GM18861 (cell line): Measurements from ENCODE around the gene SOSTDC1.
A peak's percentile ranks its signal among the peaks of the same experiment; 100 is the strongest.
"Not testable (repeated sequence)": the region's sequence is repeated elsewhere in the genome, so short reads cannot be mapped to it uniquely, and the experiment has no call there.

Experiments
- ATAC-seq: cut with Tn5 transposase; IDR thresholded peaks from one replicate; pipeline ENCODE4 v1.9.1; 2021; ENCODE audit not compliant: unreplicated experiment

The SOSTDC1 gene

DNA sequence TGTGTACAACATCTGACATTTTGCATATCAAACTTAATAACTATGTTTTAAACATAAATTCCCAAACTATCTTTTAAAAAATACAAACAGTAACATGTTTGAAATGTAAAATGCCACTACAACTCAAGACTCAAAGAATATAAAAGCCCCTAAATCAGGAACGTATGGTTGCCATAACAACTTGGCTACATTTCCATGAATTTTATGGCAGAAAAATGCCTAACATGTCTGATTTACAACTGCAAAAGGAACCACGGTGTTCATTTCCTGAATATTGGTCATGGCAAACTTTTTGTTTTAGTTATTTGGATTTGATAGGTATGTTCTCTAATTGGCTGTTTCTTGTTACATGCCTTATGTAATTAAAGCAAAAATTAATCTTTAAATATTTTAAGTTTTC, 2.0 kb downstream of the SOSTDC1 start:
- no peak for ATAC-seq

DNA sequence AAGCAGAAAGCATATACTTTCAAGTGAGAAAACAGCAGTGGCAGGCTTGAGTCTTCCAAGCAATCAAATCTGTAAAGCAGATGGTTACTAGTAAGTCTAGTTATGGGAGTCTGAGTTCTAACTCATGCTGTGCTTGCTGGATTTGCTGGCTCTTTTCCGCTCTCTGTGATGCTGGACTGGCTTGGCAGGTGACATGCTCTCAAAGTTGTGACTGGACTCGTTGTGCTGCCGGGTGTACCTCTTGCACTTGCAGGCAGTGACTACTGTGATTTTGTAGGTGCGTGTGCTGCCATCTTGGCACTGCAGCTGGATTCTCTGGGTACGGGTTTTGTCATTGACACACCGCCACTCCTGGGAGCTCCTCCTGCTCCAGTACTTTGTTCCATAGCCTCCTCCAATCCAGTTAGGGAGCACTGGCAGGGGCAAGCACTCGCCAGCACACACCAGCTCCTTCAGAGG, 3.1 kb downstream of the SOSTDC1 start:
- ATAC-seq: no peak

DNA sequence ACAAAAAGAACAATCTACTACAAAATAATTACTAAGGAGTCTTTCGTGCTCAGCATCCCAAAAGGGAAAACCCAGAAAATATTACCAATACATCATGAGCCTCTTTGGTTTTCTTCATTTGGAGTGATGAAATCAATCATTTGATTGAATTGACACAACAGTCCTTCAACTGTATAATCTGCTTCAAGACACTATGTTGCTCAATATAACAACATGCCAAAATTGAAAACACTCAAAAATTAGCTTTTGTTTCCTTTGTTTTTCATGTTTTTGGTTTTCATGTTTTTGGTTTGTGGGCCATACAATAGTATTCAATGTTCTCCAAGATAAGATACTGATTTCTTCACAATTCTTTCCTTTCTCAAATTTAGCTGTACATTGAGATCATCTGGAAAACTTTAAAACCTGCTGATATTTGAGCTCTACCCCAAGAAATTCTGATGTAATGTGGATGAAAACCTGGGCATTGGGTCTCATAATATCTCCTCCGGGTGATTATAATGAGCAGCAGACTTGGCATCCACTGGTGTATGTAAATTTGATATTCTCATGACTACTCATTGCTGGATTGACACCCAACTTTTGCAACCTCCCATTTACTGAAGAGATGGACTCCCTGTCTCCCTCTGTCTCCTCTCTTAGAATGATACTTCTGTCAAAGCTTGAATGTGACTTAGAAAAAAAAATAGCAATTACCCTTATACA, 4.6 kb downstream of the SOSTDC1 start:
- ATAC-seq: no peak

DNA sequence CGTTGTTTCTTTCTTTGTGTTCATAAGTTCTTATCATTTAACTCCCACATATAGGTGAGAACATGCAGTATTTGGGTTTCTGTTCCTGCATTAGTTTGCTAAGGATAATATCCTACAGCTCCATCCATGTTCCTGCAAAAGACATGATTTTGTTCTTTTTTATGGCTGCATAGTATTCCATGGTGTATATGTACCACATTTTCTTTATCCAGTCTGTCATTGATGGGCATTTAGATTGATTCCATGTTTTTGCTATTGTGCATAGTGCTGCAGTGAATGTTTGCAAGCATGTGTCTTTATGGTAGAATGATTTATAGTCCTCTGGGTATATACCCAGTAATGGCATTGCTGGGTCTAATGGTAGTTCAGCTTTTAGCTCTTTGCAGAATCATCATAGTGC, 9.2 kb downstream of the SOSTDC1 start:
- not testable (repeated sequence) for ATAC-seq

DNA sequence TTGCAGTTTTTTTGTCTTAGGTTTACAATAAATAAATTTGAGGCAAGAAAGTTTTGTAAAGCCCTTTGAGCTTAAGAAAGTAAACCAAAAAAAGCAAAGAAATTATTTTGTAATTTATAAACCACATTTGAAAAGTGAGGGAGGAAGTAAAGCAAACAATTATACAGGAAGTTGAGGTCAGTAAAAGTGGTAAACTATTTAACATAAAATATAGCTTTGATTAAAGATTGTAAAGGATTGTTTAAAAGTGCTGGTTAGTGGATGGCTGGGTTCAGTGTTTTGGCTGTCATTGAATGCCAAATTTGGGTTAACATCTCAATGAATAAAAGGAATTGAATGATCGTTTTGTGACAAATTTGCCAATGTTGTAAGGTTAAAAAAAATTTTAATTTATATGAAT, 9.9 kb downstream of the SOSTDC1 start:
- no peak for ATAC-seq

DNA sequence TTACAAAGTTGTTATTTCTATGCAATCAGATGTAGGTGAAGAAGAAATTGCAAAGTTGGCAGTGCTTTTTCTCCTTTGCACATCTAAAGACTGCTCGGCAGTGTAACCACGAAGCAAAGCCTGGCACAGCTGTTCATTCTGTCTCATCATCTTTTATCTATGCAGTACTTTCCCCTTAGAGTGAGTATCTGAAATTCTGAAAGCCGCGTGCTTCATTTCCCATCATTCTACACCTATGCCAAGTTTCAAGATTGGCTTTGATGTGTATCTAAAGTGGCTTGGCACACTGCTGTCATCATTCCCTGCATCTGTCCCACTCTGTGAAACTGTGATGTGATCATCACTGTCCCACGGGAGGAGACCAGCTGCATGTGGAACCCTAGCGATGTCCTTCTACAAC, 15.2 kb downstream of the SOSTDC1 start:
- ATAC-seq: no peak

DNA sequence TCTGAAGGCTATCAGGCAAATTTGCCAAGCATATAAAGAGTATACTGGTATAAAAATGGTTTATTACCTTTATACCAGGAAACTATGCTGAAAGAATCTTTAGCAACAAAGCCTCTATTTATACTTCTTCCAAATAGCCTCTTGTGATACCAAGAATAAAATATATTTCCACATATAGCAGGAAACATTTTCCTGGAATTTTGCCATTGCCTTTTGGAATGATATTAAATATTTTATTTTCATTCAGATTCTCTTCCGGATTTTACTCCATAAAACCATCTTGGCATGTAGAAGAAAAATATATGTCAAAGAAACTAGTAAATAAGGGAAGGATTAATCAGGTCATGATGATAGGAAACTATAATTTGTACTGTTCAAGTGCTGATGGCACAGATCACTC, 17.7 kb downstream of the SOSTDC1 start:
- no peak for ATAC-seq

DNA sequence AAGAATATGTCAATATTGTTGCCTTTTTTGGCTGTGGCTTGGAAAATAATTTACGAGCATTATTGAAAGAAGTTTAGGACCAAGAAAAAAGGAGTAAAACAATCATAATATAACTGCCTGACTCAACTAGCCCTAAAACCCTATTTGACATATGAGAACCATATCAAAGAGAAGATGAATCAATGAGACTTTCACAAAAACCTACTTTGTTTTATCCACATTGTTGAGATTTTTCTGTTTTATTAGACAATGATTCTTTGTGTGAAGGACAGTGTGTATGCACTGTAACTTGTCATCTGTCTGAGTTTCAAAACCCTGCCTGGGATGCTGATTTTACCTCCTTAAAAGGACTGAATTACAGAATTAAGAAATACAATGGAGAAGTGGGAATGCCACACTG, 19.0 kb downstream of the SOSTDC1 start:
- ATAC-seq: no peak

DNA sequence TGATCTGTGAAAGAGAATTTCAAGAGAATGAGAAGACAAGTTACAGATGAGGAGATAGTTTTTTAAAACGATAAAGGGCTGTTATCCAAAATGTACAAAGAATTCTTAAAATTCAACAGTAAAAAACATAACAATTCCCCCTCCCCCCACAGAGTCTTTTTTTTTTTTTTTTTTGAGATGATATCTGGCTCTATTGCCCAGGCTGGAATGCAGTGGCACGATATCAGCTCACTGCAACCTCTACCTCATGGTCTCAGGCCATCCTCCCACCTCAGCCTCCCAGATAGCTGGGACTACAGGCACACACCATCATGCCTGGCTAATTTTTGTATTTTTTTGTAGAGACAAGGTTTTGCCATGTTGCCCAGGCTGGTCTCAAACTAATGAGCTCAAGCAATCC, 21.7 kb downstream of the SOSTDC1 start:
- not testable (repeated sequence) for ATAC-seq

DNA sequence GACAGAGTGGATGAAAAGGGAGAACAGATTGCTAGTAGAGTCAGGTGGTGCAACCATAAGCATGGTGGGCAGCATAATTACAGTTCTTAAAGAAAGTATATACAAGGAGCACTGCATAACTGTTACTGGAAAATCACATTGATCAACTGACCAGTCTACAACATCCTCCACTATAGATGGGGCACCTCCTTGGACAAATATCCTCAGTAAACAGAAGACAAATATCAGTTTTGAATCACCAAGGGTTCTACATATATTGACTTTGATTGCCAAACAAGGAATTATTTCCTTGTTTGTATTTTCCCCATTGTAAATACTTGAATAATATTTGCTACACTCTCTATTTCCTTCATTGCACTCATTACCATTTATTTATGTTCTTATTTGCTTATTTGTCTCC, 26.6 kb downstream of the SOSTDC1 start:
- ATAC-seq: no peak

DNA sequence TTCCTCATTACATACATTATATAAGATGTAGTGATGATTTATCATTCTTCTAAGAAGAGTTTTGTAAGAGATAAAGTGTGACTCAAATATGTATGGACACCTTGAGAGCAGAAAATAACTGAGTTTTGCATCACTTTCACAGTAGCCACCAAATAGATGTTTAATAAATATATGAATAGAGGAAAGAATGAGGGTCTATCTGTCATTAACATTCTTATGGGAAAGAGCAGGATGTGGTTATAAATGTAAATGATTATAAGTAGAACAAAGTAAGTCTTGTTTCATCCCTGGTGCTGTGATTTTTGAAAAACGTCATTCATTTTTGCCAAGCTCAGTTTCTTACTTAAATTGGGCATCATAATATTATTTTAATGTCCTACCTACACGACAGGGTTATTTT, 29.2 kb downstream of the SOSTDC1 start:
- ATAC-seq: no peak

DNA sequence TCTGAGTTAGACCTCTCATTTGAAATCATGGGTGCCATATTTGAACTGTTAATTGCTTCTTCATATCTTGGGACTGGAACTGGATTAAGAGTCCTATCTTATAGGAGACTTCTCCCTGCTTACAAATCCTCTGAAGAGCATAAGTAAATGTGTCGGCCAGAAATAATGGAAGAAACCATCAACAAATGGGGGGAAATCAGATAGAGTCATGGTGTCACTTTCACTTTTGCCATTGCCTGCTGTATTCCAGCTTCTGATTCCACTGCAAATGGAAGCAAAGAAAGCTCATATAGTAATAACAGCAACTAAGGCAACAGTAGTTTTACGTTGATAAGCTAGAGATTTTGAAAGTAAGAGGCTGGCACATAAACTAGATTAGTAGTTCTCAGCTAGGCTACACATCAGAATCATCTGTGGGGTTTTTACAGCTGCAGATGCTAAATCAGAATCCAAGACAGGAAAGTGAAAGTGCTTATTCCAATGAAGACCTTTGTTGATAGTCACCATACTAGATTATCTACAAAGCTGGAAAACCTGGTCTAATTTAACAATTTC, 31.9 kb downstream of the SOSTDC1 start:
- no peak for ATAC-seq

DNA sequence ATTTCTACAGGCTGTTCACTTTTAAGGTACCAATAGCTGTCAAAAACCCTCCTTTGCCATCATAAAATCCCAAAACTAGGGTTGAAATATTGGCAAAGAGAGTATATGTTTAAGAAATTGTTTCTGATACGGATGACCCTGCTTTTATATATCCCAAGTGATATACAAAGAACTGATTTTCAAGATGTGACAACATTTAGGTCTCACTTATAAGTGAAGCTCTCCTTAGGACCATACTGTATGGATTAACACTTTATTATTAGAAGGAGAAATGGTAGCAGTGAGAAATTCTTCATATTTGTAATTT, 33.2 kb downstream of the SOSTDC1 start:
- ATAC-seq: no peak

DNA sequence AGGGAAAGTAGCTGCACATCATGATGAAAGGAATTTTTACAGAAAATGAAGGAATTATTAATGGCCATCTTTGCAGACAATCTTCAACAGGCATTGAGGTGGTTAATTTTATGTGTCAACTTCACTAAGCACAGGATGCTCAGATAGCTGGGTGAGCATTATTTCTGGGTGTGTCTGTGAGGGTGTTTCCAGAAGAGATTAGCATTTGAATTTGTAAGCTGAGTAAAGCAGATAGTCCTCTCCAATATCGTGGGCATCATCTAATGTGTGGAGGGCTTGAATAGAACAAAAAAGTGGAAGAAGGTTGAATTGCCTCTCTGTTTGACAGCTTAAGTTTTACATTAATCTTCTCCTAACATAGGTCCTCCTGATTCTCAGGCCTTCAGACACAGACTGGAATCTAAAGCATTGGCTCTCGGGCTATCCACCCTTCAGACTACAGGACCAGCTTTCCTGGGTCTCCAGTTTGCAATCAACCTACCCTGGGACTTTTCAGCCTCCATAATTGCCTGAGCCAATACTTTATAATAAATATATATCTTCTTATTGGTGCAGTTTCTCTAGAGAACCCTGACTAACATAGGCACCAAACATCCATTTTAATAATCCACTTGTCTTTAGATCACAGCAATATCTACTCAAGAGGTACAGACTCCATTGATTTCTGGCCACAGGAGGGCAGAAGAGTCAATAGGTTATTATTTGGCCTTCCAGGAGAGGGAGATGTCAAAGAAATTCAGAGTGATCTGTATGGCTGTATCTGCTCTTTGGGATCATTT, 33.7 kb downstream of the SOSTDC1 start:
- ATAC-seq: peak; percentile 83

DNA sequence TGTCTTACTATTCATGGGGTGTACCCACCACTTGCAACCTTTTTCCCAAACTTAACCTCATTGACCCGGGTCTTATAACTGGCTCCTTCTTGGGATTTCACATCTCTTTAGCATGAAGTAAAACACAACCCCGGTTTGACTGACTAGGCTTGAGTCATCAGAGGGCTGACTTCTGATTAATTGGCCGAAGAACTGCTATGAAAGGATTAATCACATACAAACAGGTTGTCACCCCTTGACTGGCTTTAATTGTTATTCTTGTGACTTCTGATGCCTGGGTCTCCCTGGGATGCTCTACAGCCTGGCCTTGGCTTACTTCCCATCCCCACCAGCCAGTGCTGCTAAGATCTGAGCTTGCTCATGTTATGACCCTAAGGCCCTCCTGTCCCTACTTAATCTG, 35.4 kb downstream of the SOSTDC1 start:
- no peak for ATAC-seq

DNA sequence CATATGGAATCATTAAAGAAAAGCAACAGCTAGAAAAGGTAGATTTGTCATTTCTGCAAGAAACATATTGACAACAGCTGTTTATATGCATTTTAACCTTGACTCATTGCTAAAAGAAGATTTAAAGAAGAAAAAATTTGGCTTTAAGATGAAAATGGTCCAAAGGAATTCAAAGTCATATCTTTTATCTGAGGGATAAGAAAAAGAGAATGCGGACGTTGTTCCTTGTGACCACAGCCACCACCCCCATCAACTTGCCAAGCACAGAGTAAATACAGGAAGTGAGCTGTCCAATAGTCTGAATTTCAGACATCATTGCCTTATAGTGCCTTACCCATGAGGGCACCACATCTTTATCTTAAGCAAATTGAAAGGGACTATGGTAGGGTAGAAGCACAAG, 36.9 kb downstream of the SOSTDC1 start:
- no peak for ATAC-seq

DNA sequence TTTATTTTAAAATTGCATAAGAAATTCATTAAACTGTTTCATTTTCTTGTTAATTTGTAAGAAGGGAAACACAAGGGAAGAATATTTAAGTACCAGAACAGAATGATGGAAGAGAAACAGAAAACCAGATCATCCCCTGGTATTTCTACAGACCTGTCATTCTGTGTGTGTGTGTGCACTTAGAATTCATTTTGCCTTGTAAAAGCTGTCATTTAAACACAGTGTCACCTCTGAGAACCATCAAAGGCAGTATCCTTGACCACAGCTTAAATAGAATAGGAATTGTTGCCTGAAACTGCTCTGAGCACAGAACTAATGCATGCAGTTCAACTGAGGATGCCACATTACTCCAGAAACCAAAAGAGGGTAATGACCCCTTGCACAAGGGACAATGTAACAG, 37.4 kb downstream of the SOSTDC1 start:
- no peak for ATAC-seq

DNA sequence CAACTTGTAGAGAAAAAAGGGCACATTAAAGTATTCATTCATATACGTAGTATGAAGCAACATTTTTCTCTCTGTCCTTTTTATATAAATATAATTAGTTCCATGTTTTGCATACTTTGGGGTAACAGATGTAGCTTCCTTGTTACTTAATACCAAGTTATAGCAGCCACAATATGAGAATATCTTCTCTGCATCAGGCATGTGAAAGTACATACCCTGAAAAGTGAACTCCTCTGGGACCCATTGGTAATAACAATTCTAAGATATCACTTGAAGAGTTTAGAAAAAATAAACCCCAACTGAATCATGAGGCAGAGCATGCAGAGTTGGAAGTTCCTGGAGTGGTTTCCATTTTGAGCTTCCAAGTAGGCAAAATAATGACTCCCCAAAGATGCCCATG, 41.8 kb downstream of the SOSTDC1 start:
- ATAC-seq: no peak

DNA sequence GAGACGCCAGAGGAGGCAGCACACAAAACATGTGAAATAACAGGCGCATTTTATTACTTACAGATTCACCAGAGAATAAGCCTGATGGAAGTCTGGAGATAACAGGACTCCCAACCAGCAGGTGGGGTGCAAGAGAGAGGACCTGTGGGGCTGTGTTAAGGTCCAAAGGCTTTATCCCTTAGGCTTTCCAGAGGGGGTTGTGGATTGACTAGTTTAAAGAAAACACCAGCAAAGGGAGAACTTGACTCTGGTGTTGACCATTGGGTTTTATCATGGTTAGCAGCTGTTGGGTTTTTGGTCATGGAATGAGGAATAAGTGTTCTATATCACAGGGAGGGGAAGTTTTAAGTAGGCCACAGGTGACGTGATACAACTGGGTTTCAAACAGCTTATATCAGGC, 42.6 kb downstream of the SOSTDC1 start:
- ATAC-seq: no peak

DNA sequence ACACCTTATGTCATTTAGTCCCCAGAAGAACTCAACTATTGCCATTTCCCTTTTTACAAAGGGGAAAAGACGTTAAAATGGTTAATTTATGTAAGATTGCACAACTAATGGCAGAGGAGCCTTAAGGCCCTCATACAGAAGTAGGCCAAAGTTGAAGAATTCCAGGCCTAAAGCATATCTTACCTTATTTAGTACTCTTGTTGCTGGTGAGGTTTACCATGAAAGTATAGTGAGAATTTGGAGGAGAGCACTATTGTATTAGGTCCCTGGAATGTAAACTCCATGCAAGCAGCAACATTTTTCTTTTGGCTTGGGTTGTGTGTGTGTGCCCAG, 43.5 kb downstream of the SOSTDC1 start:
- no peak for ATAC-seq

DNA sequence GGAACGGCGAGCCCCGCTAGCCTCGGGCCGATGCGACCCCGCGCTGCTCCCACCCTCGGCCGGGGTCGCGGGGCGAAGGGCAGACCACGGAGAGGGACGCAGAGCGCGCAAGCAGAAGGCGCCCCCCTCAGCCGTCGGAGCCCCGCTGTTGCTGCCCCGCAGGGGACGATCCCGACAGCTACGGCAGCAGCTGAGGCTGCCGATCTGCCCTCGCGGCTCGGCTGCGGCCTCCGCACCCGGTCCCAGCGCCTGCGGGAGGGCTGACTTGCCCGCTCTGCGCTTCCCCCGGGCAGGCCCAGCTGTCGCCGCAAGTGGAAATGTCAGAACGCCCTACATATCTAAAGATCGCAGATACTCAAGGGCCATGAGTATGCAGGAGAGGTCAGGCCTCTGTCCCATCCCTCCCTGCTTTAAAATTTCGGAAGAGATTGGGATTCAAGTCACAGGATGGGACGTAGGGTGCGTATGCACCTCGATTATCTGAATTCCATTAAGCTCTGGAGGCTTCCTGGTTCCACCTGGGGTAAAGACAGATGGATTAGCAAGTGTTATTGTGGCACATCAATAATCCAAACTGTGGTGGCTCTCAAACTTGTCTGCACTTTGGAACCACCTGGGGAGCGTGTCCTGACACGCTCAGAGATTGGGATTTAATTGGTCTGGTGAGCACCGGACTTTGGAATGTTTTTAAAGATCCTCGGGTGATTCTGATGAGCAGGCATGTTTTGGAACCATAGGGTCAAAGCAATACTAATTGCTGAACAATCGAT, 44.0 kb downstream of the SOSTDC1 start, which contains the start of gene CRPPA:
Gene CRPPA, minus strand, starts transcription at position 206 of the 770 bp plus-strand sequence. CDS start 216 bp downstream, outside the sequence.
- peak; percentile 25 for ATAC-seq
